GM18858 (cell line): ENCODE data around the gene CRB2.

Experiments
- ATAC-seq: cut with Tn5 transposase; IDR thresholded peaks from one replicate; pipeline ENCODE4 v1.9.1; 2021; ENCODE audit not compliant: unreplicated experiment

Gene CRB2

GRCh38 chr9:123355761-123356431, at the start of gene CRB2:
CRB2 (plus strand) TSS chr9:123356197; CDS start chr9:123356261, 64 bp downstream.
- ATAC-seq = no peak

DNA sequence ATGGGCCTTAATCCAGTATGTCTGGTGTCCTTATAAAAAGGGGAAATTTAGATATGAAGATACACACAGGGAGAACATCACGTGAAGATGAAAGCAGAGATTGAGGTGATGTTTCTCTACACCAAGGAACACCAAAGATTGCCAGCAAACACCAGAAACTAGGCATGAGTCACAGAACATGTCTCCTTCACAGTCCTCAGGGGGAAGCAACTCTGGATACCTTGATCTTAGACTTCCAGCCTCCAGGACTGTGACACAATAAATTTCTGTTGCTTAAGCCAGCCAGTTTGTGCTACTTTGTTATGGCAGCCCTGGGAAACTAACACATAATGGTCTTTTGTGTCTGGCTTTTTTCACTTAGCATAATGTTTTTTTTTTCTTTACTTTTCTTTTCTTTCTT, 46.4 kb upstream of the CRB2 start:
- no peak for ATAC-seq

GRCh38 chr9:123310551-123311249, 45.3 kb upstream of the CRB2 start:
- ATAC-seq = no peak

GRCh38 chr9:123311250-123311752, 44.7 kb upstream of the CRB2 start:
- no peak for ATAC-seq

DNA sequence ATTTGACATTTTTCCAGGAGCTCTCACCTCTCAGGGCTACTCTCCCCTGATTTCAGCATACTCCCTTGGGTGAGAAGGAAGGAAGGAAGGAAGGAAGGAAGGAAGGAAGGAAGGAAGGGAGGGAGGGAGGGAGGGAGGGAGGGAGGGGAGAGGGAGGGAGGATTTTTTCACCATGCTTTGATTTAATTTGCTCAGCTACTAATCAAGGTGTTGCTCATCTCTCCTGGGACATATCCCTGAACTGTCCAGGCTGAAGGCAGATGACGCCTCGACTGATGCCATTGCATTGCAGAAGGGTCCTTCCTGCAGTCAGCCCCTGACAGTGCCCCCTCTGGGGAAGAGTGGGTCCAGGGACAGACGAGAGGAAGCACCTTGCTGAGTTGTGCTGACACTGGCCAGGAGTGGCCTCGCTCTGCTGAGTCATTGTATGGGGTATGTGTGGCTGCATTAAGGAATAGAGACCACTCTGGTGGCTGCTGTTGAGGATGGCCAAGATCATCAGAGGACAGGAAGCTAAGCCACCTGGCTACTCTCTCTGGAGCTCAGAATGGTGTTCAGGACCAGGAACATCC, 43.6 kb upstream of the CRB2 start:
- no peak for ATAC-seq

DNA sequence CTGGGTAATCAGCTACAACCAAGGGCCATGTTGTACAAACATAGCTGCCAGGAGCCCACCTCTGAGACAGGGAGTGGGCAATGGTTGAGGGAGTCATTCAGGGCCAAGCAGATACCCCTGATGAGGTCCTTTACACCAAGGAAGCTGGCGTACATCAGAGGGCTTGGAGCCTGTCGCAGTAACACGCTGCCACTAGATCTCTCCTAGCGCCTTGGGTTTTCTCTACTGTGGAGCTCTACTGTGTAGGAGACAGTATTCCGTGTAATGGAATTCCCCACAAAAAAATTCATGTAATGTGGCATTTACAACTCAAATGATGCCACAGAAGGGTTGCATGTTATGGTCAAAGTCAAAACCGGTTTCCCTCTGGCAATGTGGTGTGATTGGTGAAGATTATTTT, 41.4 kb upstream of the CRB2 start:
- no peak for ATAC-seq

GRCh38 chr9:123315635-123316034, 40.4 kb upstream of the CRB2 start:
- ATAC-seq = no peak

- no peak for ATAC-seq
Measured at GRCh38 chr9:123316053-123316718, 39.8 kb upstream of the CRB2 start.

DNA sequence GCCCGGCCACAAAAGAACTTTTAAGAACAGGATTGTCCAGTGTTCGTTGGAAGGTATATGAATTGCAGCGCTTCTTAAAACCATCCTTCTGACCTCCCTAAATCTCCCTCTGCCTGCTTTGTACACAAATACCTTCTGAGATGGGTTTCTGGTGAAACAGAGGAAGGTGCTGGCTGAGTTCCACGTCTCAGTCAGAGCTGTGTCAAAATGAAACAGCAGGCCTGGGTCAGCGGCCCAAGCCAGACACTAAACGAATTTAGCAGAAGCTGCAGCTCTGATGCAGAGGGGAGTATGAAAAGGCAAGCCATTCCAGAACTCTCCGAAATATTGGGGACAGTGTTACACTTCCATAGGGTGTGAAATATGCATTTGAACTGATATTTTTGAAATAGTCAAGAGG, 37.8 kb upstream of the CRB2 start:
- ATAC-seq = peak; percentile 44

GRCh38 chr9:123318961-123319421, 37.0 kb upstream of the CRB2 start:
- no peak for ATAC-seq

DNA sequence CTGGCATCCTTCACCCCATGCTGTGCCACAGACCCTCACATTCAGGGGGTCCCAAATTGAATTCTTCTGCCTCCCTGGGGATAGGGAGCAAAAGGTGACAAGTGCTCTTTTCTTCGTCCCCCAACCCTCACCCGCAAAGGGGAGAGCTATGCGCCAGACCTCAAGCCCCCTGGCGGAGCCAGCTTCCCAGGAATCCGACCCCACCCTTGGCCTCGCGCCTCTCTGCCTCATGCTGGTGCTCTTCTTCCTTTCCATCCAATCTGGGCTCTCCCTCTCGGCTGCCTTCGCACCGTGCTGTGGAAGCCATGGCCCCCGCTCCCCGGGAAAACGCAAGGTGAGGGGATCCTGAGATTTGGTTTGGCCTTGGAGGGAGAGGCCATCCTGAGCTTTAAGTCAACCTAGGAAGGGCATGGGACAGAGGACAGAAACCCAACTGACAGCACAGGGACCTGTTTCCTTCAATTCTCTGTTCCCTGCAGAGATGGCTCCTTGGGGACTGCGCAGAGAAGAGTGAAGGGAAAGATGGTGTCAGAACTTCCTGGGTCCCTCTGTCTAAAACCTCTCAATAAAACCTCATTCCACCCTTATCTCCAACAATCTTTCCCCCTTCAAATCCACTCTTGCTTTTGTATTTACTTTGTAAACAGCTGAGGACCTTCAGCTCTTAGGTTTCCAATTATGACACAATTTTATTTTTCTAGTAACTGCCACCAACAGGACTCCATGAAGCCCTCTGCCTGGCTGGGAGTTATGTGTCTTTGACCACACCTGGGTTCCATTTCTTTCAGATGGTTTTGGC, 36.3 kb upstream of the CRB2 start:
- no peak for ATAC-seq

- no peak for ATAC-seq
Measured at GRCh38 chr9:123320814-123321213, 35.2 kb upstream of the CRB2 start.

GRCh38 chr9:123321616-123322272, 34.3 kb upstream of the CRB2 start:
- no peak for ATAC-seq

DNA sequence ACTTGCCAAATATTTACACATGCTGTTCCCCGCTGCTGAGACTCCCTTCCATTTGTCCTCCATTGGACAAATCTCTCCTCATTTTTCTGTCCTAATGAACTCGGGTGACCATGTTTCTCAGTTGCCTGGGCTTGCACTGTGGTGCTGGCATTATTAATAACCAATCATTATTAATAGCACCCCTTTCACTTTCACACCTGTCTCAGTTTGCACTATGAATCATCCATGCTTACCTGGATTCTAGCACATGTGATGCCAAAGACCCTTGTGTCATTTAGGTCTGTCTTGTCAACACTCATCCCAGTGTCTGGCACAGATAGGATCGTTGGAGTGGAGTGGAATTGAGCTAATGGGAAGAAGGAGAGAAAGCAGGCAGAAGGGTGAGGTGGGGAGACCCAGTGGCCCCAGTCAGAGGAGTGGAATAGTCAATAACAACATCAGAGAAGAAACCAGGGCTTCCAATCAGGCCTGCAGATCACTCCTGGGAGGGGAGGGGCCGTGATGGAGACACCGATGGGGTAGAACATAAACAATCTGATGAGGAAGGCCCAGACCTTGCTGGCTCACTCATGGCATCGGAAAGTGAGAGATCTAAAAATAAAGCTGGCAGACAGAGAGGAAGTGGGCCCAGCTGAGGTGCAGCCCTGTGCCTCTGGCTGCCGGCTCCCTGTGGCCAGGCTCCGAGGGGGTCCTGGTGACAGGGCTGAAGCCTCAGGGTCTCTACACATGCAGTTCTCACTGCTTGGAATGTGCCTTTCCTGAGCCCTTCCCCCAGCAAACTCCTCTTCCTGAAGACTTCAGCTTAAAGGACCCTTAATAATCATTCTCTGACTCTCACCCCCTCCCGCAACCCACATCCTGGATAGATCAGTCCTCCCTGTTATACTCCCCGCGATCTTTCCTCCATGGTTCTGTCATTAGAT, 33.5 kb upstream of the CRB2 start:
- peak; percentile 42 for ATAC-seq

DNA sequence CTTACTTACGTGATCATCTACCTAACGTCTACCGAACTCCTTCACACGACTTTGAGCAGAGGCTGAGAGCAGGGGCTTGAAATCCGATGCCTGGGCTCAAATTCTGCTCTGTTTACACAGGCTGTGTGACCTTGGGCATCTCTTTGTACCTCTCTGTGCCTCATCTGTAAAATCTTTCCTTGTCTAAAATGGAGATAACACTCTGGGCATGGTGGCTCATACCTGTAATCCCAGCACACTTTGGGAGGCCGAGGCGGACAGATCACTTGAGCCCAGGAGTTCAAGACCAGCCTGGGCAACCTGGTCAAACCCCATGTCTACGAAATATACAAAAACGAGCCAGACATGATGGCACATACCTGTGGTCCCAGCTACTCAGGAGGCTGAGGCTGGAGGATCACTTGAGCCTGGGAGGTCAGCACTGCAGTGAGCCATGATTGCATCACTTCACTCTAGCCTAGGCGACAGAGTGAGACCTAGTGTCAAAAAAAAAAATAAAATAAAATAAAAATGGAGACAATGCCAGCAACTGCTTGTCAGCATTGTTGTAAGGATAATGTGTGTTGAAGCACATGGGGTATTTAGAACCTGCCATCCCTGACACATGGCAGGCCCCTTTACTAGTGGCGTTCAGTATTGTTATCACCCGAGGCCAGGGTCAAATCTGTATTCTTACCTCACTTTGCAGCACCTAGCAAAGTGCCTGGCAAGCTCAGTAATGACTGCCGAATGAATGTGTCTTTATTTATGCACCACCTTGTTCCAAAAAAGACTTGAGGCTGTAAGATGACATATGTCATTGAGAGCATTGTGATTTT, 32.6 kb upstream of the CRB2 start:
- no peak for ATAC-seq

DNA sequence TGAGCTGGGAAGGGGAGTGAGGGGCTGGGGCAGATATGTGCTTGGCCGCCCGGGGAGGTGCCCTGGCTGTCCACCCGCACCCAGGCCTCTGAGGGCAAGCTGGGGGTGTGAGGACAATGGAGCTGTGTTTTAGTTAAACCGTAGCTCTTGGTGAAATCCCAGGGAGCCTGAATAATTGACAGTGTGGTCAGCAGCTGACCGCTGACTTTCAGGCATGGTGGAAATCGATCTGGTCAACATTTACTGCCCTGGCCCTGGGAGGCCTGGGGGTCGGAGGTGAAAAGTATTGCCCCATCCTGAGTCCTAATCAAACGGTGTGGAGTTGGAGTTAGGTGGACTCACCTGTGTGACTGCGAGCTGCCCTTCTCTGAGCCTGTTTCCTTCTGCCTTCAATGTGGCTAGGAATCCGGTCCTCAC, 31.2 kb upstream of the CRB2 start:
- no peak for ATAC-seq

GRCh38 chr9:123326187-123326586, 29.8 kb upstream of the CRB2 start:
- no peak for ATAC-seq

DNA sequence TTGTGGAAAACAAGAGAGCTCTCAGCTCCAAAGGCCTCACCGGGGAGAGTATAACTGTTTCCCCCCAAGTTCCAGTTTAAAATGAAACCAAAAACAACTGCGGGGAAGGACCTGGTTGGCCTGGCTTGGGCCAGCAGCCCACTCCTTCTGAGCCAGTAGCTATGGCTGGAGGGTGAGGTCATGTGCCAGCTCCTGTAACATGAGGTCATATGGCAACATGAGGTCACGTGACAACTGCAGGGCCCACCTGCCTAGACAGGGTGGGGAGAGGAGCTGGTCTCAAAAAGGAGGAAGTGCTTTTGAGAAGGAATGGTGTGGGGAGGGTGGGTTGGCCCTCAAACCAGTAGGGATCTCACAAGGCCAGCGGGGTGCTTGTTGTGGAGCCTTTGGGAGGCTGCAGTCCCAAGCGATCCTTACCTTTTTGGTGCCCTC, 29.3 kb upstream of the CRB2 start:
- peak; percentile 46 for ATAC-seq
